GM23338 (cell line): Measurements from ENCODE around the gene PTCHD4. TPM values are rescaled to one million over a fixed set of nuclear protein-coding genes. Genes with fewer than 3 reads are reported as not detected.
"Not testable (repeated sequence)": the region's sequence is repeated elsewhere in the genome, so short reads cannot be mapped to it uniquely, and the experiment has no call there.

Experiments used
- ATAC-seq: fragments of 200-7000 bp; cut with Tn5 transposase; 3 replicates; pipeline ENCODE4 v1.9.1; 2020
- DNase-seq: peaks from one replicate; pipeline ENCODE4 v3.0.0-alpha.2; 2015; ENCODE audit warnings: low spot score
- H2AFZ ChIP-seq: fragments of 200-600 bp; sonication (generic); 2 replicates; pipeline ENCODE4 v1.8.0; 2016; ENCODE audit warnings: antibody characterized with exemption, mild to moderate bottlenecking, moderate library complexity
- H3F3A ChIP-seq: fragments of 200-600 bp; sonication (generic); replicated peaks from 2 replicates; pipeline ENCODE4 v1.8.0; 2017; ENCODE audit warnings: antibody characterized with exemption, mixed run types, low read depth
- H3K27ac ChIP-seq: fragments of 200-600 bp; sonication (generic); 2 replicates; pipeline ENCODE4 v1.6.1; 2016; ENCODE audit warnings: low read depth
- H3K27me3 ChIP-seq: fragments of 200-600 bp; sonication (generic); 2 replicates; pipeline ENCODE4 v1.8.0; 2016; ENCODE audit warnings: mild to moderate bottlenecking, mixed run types, moderate library complexity; ENCODE audit not compliant: insufficient read depth
- H3K36me3 ChIP-seq: fragments of 200-600 bp; sonication (generic); 2 replicates; pipeline ENCODE4 v1.8.0; 2016; ENCODE audit warnings: mild to moderate bottlenecking; ENCODE audit not compliant: insufficient read depth
- H3K4me1 ChIP-seq: fragments of 200-600 bp; sonication (generic); 2 replicates; pipeline ENCODE4 v1.8.0; 2016; ENCODE audit warnings: mild to moderate bottlenecking, moderate library complexity; ENCODE audit not compliant: insufficient read depth
- H3K4me2 ChIP-seq: fragments of 200-600 bp; sonication (generic); 2 replicates; pipeline ENCODE4 v1.7.1; 2017; ENCODE audit warnings: mixed run types
- H3K4me3 ChIP-seq: fragments of 200-600 bp; sonication (generic); 2 replicates; pipeline ENCODE4 v1.6.1; 2016; ENCODE audit warnings: mixed run types
- H3K79me2 ChIP-seq: fragments of 200-600 bp; sonication (generic); replicated peaks from 2 replicates; pipeline ENCODE4 v1.8.0; 2017; ENCODE audit warnings: mild to moderate bottlenecking; ENCODE audit not compliant: insufficient read depth
- H3K9me2 ChIP-seq: fragments of 200-600 bp; sonication (generic); 2 replicates; pipeline ENCODE4 v1.8.0; 2017; ENCODE audit not compliant: insufficient read depth
- H4K20me1 ChIP-seq: fragments of 200-600 bp; sonication (generic); replicated peaks from 2 replicates; pipeline ENCODE4 v1.8.0; 2017; ENCODE audit warnings: mild to moderate bottlenecking; ENCODE audit not compliant: insufficient read depth
- H3K27ac Mint-ChIP-seq: 2 replicates; pipeline ENCODE4 v1.8.0; 2020; ENCODE audit warnings: inconsistent platforms, mild to moderate bottlenecking, moderate library complexity, mixed read lengths
- H3K27me3 Mint-ChIP-seq: 3 replicates; pipeline ENCODE4 v1.8.0; 2022; ENCODE audit warnings: low read depth, mild to moderate bottlenecking, moderate library complexity, mixed read lengths, inconsistent platforms; ENCODE audit not compliant: insufficient read depth, poor library complexity
- H3K36me3 Mint-ChIP-seq: 3 replicates; pipeline ENCODE4 v1.8.0; 2021; ENCODE audit warnings: low read depth, mild to moderate bottlenecking, inconsistent platforms, moderate library complexity, mixed read lengths
- H3K4me1 Mint-ChIP-seq: 3 replicates; pipeline ENCODE4 v1.8.0; 2020; ENCODE audit warnings: mild to moderate bottlenecking, inconsistent platforms, mixed read lengths
- H3K4me3 Mint-ChIP-seq: 3 replicates; pipeline ENCODE4 v1.8.0; 2021; ENCODE audit warnings: moderate library complexity, mild to moderate bottlenecking, inconsistent platforms, mixed read lengths
- H3K9me3 Mint-ChIP-seq: 3 replicates; pipeline ENCODE4 v1.8.0; 2020; ENCODE audit warnings: moderate library complexity, mild to moderate bottlenecking, inconsistent platforms, mixed read lengths
- CREB1 ChIP-seq: fragments of 250-450 bp; sonication (Bioruptor Pico); IDR thresholded peaks from 2 replicates; pipeline ENCODE4 v1.5.0; 2020; ENCODE audit warnings: low read depth, mild to moderate bottlenecking, moderate library complexity
- EZH2phosphoT487 ChIP-seq: fragments of 200-600 bp; sonication (generic); IDR thresholded peaks from one replicate; pipeline ENCODE4 v1.8.1; 2018; ENCODE audit warnings: antibody characterized with exemption; ENCODE audit not compliant: unreplicated experiment
- JUNB ChIP-seq: IDR thresholded peaks from one replicate; pipeline ENCODE4 v1.6.1; 2016; ENCODE audit warnings: antibody characterized with exemption; ENCODE audit not compliant: unreplicated experiment
- NANOG ChIP-seq: IDR thresholded peaks from 2 replicates; pipeline ENCODE4 v1.6.1; 2016; ENCODE audit warnings: antibody characterized with exemption, borderline replicate concordance
- POLR2AphosphoS5 ChIP-seq: IDR thresholded peaks from 2 replicates; pipeline ENCODE4 v1.6.1; 2016; ENCODE audit warnings: antibody characterized with exemption, low read depth
- STAT1 ChIP-seq: IDR thresholded peaks from one replicate; pipeline ENCODE4 v1.6.1; 2016; ENCODE audit warnings: antibody characterized with exemption; ENCODE audit not compliant: unreplicated experiment
- ZNF114 ChIP-seq: fragments of 250-450 bp; sonication (Bioruptor Pico); IDR thresholded peaks from 2 replicates; pipeline ENCODE4 v1.5.0; 2020; ENCODE audit warnings: mild to moderate bottlenecking, moderate library complexity
- ZNF331 ChIP-seq: fragments of 250-450 bp; sonication (Bioruptor Pico); IDR thresholded peaks from 2 replicates; pipeline ENCODE4 v1.5.0; 2020; ENCODE audit warnings: low read depth, mild to moderate bottlenecking, moderate library complexity
- polyA plus RNA-seq: library from polyadenylated mRNA; unstranded; fragments of >200 nt; fragmentation: Nextera tagmentation; extraction: Ambion mirVana; gene quantifications from 2 replicates; pipeline ENCODE4 v1.2.1, GENCODE V29; 2016
- total RNA-seq: library from RNA; depleted of rRNA; stranded (reverse); fragments of >200 nt; shearing (Covaris generic); gene quantifications from 2 replicates; pipeline ENCODE4 v1.2.3, GENCODE V29; 2014
- TF ChIP-seq, protein P1 (sequence below), 2 experiments: fragments of 200-600 bp in 1 of 2; sonication (generic) in 1 of 2; conservative IDR thresholded peaks; 2 replicates each; pipeline versions ENCODE4 v1.5.1 to v1.6.1; 2016 to 2017; ENCODE audit warnings: antibody characterized with exemption in 2 of 2, low read depth in 2 of 2, mild to moderate bottlenecking in 2 of 2, moderate library complexity in 1 of 2
- TF ChIP-seq, protein P2 (sequence below): IDR thresholded peaks from 2 replicates; pipeline ENCODE4 v1.6.1; 2016; ENCODE audit warnings: antibody characterized with exemption

PTCHD4 gene
- total and polyA plus RNA-seq, 2 experiments from 2014 or later = 0.66 to 0.78 TPM

DNA sequence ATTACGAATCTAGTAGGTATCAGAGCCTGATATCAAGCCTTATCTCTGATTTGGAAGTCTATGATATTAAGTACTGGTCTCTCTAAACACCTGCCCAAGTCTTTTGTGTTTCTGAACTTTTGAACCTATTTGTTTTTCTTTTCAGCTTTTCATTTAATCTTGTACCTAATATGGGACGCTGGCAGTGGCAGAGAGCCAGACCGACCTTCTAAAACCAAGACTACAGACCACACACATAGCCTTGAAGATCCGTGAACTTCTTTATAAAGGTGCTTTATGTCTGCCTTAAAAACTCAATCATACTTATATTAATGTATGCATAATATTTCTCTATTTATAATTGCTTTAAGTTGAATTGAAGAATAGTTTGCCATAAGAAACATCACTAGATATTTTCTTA, 12.6 kb upstream of the PTCHD4 start:
- H3K9me2 ChIP-seq = no peaks in the 10 kb centered on the region
- no peaks in the 10 kb centered on the region for H3K27me3 ChIP-seq
- no peak overlapping the region for H2AFZ ChIP-seq
- H3K27me3 Mint-ChIP-seq = no peaks in the 10 kb centered on the region
- no peak for ATAC-seq
- H3K27ac Mint-ChIP-seq = no peak overlapping the region
- no peaks in the 10 kb centered on the region for H3K36me3 ChIP-seq
- no peak for TF ChIP-seq POLR2AphosphoS5
- TF ChIP-seq, protein P1, sequence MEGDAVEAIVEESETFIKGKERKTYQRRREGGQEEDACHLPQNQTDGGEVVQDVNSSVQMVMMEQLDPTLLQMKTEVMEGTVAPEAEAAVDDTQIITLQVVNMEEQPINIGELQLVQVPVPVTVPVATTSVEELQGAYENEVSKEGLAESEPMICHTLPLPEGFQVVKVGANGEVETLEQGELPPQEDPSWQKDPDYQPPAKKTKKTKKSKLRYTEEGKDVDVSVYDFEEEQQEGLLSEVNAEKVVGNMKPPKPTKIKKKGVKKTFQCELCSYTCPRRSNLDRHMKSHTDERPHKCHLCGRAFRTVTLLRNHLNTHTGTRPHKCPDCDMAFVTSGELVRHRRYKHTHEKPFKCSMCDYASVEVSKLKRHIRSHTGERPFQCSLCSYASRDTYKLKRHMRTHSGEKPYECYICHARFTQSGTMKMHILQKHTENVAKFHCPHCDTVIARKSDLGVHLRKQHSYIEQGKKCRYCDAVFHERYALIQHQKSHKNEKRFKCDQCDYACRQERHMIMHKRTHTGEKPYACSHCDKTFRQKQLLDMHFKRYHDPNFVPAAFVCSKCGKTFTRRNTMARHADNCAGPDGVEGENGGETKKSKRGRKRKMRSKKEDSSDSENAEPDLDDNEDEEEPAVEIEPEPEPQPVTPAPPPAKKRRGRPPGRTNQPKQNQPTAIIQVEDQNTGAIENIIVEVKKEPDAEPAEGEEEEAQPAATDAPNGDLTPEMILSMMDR (conservative IDR thresholded peaks at IDR 0.05; ENCODE audit: low read depth in 2 of 2) = no peak
- H3K36me3 Mint-ChIP-seq = no peaks in the 10 kb centered on the region
- no peaks in the 10 kb centered on the region for H3K79me2 ChIP-seq
- no peaks in the 10 kb centered on the region for H3F3A ChIP-seq
- H3K4me2 ChIP-seq = no peak overlapping the region
- no peaks in the 10 kb centered on the region; the same call in 1 of the 2 replicates for H3K4me1 ChIP-seq
- H3K4me3 ChIP-seq = no peak overlapping the region
- H3K9me3 Mint-ChIP-seq = no peaks in the 10 kb centered on the region; the same call in 2 of the 3 replicates
- H3K4me1 Mint-ChIP-seq = no peaks in the 10 kb centered on the region
- H4K20me1 ChIP-seq = no peaks in the 10 kb centered on the region
- no peak for DNase-seq
- H3K27ac ChIP-seq = no peak overlapping the region
- H3K4me3 Mint-ChIP-seq = no peak overlapping the region

DNA sequence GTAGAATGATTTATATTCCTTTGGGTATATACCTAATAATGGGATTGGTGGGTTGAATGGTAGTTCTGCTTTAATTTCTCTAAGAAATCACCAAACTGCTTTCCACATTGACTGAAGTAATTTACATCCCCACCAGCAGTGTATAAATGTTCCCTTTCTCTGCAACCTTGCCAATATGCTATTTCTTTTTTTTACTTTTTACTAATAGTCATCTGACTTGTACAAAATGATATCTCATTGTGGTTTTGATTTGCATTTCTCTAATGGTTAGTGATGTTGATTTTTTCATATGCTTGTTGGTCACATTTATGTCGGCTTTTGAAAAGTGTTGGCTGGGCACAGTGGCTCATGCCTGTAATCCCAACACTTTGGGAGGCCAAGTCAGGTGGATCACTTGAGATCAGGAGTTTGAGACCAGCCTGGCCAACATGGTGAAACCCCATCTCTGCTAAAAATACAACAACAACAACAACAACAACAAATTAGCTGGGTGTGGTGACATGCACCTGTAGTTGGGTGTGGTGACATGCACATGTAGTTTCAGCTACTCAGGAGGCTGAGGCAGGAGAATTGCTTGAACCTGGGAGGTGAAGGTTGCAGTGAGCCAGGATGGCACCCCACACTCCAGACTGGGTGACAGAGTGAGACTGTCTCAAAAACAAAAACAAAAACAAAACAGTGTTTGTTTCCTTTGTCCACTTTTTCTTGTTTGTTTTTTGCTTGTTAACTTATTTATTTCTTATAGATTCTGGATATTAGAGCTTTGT, 11.2 kb upstream of the PTCHD4 start:
- H3F3A ChIP-seq, ATAC-seq, H3K27me3 ChIP-seq, H3K27me3 Mint-ChIP-seq, H4K20me1 ChIP-seq, H3K36me3 ChIP-seq, H3K4me1 ChIP-seq, H2AFZ ChIP-seq, H3K9me3 Mint-ChIP-seq, H3K4me3 ChIP-seq, H3K9me2 ChIP-seq, H3K4me3 Mint-ChIP-seq, H3K27ac Mint-ChIP-seq, H3K4me2 ChIP-seq, H3K4me1 Mint-ChIP-seq, H3K27ac ChIP-seq, H3K79me2 ChIP-seq, DNase-seq, H3K36me3 Mint-ChIP-seq: not testable (repeated sequence)

DNA sequence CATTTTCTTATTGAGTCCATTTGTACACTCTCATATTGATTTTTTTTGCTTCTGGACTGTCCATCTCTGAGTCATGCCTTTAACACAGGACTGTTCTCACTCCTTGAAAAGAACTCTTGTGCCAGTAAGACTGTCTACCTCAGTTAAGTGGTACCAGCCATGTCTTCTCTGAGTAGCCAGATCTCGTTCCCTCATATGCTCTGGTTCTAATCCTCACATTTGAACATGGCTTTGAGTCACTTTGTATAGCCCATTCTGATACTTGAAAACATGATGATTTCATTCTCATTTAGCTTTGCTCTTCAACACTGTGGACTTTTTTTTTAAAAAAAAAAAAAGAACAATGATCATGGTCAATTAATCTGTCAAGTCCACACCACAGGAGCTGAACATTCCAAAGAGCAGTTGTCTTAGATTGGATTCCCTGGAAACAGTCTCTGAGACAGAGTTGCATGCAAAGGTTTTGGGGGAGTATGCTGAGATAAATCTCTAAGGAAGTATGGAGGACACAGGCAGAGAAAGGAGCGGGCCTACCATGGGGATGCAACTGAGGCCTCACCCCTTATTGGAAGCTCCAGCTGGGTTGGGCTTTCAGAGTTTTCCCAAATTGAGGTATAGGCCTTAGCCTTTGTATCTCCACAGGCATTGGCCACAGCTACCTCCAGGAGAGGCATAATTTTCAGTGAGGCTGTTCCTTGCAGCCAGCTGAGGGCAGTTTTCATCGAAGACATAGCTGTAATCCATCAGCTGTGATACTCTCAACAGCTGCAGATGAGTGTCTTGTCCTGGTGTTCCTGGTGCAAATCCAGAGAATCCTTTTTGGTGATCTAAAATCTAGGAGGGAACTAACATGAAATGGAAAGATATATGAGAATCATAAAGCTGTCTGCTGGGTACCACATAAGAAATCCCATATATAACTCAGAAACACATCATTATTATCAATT, 6.0 kb upstream of the PTCHD4 start:
- Histone ChIP-seq H3K79me2 (no peaks in the 10 kb centered on the region), H3K4me2 (no peak overlapping the region), H3K36me3 (no peaks in the 10 kb centered on the region), H4K20me1 (no peaks in the 10 kb centered on the region), H3K27me3 (no peaks in the 10 kb centered on the region), H3K4me1 (peaks cover 11% of the 10 kb centered on the region; the same call in 1 of the 2 replicates), H2AFZ (no peak overlapping the region), H3F3A (no peaks in the 10 kb centered on the region), H3K27ac (no peak overlapping the region), H3K9me2 (peaks cover 6% of the 10 kb centered on the region; the same call in 1 of the 2 replicates), H3K4me3 (no peak overlapping the region)
- no peak for DNase-seq
- no peak overlapping the region for H3K4me3 Mint-ChIP-seq
- H3K27ac Mint-ChIP-seq = no peak overlapping the region
- ATAC-seq = no peak
- no peaks in the 10 kb centered on the region for H3K27me3 Mint-ChIP-seq
- H3K36me3 Mint-ChIP-seq = no peaks in the 10 kb centered on the region
- peaks cover 8% of the 10 kb centered on the region; the same call in 2 of the 3 replicates for H3K4me1 Mint-ChIP-seq
- H3K9me3 Mint-ChIP-seq = no peaks in the 10 kb centered on the region; the same call in 2 of the 3 replicates
- TF ChIP-seq, protein P2, sequence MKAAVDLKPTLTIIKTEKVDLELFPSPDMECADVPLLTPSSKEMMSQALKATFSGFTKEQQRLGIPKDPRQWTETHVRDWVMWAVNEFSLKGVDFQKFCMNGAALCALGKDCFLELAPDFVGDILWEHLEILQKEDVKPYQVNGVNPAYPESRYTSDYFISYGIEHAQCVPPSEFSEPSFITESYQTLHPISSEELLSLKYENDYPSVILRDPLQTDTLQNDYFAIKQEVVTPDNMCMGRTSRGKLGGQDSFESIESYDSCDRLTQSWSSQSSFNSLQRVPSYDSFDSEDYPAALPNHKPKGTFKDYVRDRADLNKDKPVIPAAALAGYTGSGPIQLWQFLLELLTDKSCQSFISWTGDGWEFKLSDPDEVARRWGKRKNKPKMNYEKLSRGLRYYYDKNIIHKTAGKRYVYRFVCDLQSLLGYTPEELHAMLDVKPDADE = no peak
- TF ChIP-seq, protein P1 (conservative IDR thresholded peaks at IDR 0.05; ENCODE audit: low read depth in 2 of 2) = no peak
- no peak for TF ChIP-seq JUNB
- TF ChIP-seq STAT1 = no peak
- no peak for TF ChIP-seq POLR2AphosphoS5
- no peak for TF ChIP-seq ZNF331 (CRISPR knock-in tag)
- TF ChIP-seq EZH2phosphoT487 = no peak
- TF ChIP-seq NANOG = no peak
- TF ChIP-seq CREB1 (CRISPR knock-in tag) = no peak
- no peak for TF ChIP-seq ZNF114
